Measurements from ENCODE around the gene RAD51B.

The RAD51B gene

GRCh38 chr14:68569970-68570409 is 750.4 kb downstream of the RAD51B start:
- no peak overlapping the region for H3K4me3 ChIP-seq (ENCODE audit: low read depth, low read length)
- no peak for TF ChIP-seq CTCF (IDR thresholded peaks at IDR 0.05; ENCODE audit: low read depth, low read length)
- DNase-seq (ENCODE audit: low read depth, low spot score), result no peak
- in situ Hi-C loops (cut with HindIII; ENCODE audit: low sequenced_read_pairs), result loop anchor here (10.0 kb wide), 1 partner anchor 315 kb away; no protein-coding TSS in a partner anchor

GRCh38 chr14:68571114-68571591 is 751.6 kb downstream of the RAD51B start:
- in situ Hi-C loops (cut with HindIII; ENCODE audit: low sequenced_read_pairs), result no loop called here
- DNase-seq (ENCODE audit: low read depth, low spot score), result no peak
- H3K4me3 ChIP-seq (ENCODE audit: low read depth, low read length), result no peak overlapping the region
- TF ChIP-seq CTCF (IDR thresholded peaks at IDR 0.05; ENCODE audit: low read depth, low read length), result no peak

- TF ChIP-seq CTCF (IDR thresholded peaks at IDR 0.05; ENCODE audit: low read depth, low read length), result no peak
- DNase-seq (ENCODE audit: low read depth, low spot score), result no peak
- in situ Hi-C loops (cut with HindIII; ENCODE audit: low sequenced_read_pairs), result no loop called here
- H3K4me3 ChIP-seq (ENCODE audit: low read depth, low read length), result no peak overlapping the region
These were observed 752.4 kb downstream of the RAD51B start for GRCh38 chr14:68571928-68572525.

GRCh38 chr14:68573126-68573525 is 753.5 kb downstream of the RAD51B start:
- TF ChIP-seq CTCF (IDR thresholded peaks at IDR 0.05; ENCODE audit: low read depth, low read length), result no peak
- no peak overlapping the region for H3K4me3 ChIP-seq (ENCODE audit: low read depth, low read length)
- in situ Hi-C loops (cut with HindIII; ENCODE audit: low sequenced_read_pairs), result no loop called here
- DNase-seq (ENCODE audit: low read depth, low spot score), result no peak

GRCh38 chr14:68573722-68574121 is 754.1 kb downstream of the RAD51B start:
- no peak for DNase-seq (ENCODE audit: low read depth, low spot score)
- no peak for TF ChIP-seq CTCF (IDR thresholded peaks at IDR 0.05; ENCODE audit: low read depth, low read length)
- in situ Hi-C loops (cut with HindIII; ENCODE audit: low sequenced_read_pairs), result no loop called here
- H3K4me3 ChIP-seq (ENCODE audit: low read depth, low read length), result no peak overlapping the region

- TF ChIP-seq CTCF (IDR thresholded peaks at IDR 0.05; ENCODE audit: low read depth, low read length), result no peak
- DNase-seq (ENCODE audit: low read depth, low spot score), result no peak
- H3K4me3 ChIP-seq (ENCODE audit: low read depth, low read length), result no peak overlapping the region
- in situ Hi-C loops (cut with HindIII; ENCODE audit: low sequenced_read_pairs), result no loop called here
These were observed 754.9 kb downstream of the RAD51B start for GRCh38 chr14:68574461-68574860.
